NCI-H748 (cell line): Measurements from ENCODE around the gene ITSN2.
"Not testable (repeated sequence)": the region's sequence is repeated elsewhere in the genome, so short reads cannot be mapped to it uniquely, and the experiment has no call there.

ENCODE experiments used
- DNase-seq: peaks from one replicate; lab custom pipeline; 2025; ENCODE audit not compliant: unreplicated experiment; lab: John Stamatoyannopoulos, UW

Gene ITSN2

GRCh38 chr2:24222946-24223345 is 137.4 kb downstream of the ITSN2 start:
- no peak for DNase-seq

GRCh38 chr2:24221343-24222050 is 138.8 kb downstream of the ITSN2 start:
- DNase-seq: no peak

DNA sequence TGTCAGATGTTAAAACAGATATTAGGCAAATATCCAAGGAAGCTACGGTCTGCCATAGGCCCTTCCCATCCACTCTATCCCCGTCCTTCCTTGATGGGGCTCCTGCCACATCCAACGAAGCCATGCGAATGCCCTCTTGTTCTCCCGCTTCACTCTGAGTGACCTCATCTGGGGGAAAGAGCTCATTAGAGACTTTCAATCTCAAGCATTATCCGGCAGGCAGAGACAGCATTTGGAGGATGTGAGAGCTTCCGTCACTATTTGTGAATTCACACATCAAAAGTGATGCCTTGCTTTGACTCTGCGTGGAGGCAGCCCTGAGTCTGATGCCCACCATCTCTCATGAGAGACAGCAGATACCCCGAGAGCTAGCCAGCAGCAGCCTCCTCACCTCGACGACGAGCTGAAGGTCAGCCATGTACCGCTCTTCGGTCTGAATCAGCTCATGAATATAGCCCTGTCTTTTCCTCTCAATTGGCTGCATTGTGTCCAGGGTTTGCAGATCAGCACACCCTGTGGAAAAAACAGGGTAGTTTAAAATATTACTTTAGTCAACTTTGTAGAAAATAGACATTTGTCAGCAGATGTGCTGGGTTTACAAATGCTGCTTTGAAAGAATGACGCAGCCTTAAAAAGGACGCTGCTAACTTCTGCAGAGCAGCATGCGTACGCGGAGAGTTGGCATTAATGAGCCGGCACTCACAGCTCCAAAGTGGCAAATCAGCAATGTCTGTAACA is 139.6 kb downstream of the ITSN2 start:
- DNase-seq: no peak

GRCh38 chr2:24214880-24215279 is 145.5 kb downstream of the ITSN2 start:
- DNase-seq: no peak

DNA sequence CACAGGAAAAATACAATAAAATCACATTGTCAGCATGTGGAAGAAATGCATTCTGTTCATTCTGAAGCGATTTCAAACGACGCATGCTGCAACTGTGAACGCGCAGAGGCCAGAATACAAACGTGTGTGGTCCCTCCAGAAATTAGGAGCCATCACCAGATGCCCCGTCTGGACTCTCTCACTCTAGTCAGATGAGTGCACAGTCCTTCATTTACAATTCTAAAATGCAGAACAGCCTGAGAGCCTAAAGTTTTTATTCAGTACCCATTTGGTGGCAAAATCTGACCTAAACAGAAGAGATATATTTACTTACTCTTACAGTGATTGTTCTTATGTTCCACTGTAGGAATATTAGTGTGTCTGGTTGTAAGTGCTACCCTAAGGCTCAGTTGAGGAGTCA is 148.9 kb downstream of the ITSN2 start:
- no peak for DNase-seq

DNA sequence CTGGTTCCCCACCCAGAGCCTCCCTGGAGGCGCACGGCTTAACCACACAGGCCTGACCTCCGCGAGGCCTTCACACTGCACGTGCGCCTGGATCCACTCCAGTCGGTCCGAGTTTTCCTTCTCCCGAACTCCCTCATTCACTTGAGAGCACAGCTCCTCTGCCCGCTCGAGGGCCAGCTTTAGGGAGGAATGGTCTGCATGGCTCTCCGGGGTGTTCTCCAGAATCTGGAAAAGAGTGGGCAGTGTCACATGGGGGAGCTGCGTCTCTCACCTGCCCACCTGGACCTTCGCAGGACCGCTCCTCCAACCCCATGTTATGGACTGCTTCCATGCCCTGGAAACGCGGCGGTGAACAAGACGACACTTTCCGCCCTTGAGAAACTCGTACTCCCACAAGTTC is 149.6 kb downstream of the ITSN2 start:
- no peak for DNase-seq

DNA sequence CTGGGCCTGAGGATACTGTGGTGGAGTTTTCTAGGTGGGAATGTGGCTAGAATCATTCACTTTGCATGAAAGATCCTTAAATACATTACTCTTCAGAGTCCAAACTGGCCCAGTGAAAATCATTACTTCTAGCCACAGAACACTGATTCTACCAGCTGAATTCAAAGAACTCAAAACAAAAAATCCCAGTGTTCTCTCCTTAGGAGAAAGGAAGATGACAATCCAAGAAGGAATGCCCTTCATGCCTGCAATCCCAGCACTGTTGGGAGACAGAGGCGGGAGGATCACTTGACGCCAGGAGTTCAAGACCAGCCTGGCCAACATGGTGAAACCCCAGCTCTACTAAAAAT is 150.3 kb downstream of the ITSN2 start:
- no peak for DNase-seq

DNA sequence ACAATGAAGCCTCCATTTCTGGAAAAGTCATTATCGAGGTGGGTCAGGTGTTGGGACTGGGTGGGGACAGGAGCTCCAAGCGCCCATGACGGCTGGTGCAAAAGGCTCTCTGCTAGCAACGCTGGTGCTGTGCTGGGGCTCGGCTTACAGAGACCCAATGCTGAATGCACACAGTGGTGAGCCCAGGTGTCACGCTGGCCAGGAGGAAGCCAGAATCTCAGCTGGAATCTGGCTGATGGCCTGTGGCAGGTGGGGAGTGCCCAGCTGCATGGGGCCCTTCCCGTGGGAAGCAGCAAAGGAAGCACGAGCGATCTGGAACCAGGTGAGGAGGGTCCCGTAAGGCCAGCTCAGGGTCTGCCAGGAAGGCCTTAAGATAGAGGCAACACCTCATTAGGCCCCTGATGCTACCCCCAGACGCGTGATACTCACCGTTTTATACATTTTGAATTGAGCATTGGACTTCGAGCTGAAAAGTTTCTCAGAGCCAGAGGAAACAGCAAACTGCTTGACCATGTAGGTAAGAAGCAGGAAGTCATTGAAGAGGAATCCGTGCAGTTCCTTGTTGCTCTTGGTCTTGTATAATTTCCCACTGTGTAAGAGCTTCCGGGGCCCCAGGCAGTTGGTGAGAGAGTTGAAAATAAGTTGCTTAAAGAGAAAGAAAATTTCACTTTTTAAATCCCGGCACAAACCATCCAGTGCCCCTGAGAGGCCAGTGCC is 150.8 kb downstream of the ITSN2 start:
- DNase-seq: no peak

GRCh38 chr2:24208490-24208889 is 151.8 kb downstream of the ITSN2 start:
- DNase-seq: no peak

GRCh38 chr2:24207359-24207758 is 153.0 kb downstream of the ITSN2 start:
- no peak for DNase-seq

DNA sequence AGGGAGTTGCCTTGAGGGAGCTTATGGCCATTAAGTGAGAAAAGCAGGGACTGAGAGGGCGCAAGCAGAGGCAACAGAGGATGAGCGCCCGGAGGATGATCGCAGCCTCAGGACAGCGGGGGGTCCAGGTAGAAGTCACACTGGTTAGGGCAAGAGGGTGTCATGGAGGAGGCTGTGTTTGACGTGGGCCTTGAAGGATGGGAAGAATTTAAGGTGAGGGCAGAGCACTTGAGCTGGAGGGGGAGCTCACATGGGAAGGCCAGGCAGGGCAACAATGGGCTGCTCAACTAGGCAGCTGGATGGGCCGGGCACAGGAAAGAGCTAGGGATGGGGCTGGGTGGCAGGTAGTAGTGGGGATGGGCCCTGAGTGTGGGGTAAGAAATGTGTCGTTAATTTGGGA is 153.6 kb downstream of the ITSN2 start:
- no peak for DNase-seq

DNA sequence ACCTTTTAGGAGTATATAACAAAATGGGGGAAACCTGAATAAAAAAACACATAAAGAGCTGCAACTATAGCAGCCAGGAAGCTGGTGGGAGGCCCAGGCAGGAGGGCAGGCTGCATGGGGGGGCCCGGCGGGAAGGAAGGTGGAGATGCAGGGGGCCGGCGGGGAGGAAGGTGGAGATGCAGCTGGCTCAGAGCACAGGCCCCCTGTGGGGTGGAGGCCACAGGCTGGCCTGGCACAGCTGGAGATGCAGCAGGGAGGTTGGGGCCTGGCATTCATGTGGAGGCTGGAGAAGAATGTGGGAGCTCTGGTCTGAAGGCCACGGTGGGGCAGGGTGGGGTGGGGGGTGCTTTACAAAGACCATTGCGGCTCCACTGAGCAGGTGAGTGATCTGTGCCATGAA is 154.1 kb downstream of the ITSN2 start:
- DNase-seq: no peak

GRCh38 chr2:24205131-24205530 is 155.2 kb downstream of the ITSN2 start:
- DNase-seq: no peak

GRCh38 chr2:24204505-24204904 is 155.8 kb downstream of the ITSN2 start:
- DNase-seq: no peak

DNA sequence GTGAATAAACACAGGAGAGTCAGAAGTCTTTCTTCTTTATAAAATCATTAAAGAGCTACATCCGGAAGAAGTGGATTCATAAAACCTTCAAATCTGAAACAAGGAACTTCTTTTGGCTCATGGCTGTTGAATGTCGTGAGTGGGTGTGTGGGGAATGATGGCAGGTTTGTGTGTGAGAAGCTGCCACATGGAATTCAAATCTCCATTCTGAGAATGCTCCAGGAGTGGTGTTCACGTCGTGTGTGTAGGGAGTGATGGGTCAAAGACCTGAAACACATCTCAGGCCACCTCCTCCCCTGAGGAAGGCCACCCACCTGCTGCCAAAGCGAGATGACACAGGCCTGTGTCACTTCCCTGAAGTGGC is 156.6 kb downstream of the ITSN2 start:
- no peak for DNase-seq

- DNase-seq: no peak
Observed at GRCh38 chr2:24203029-24203786, 157.1 kb downstream of the ITSN2 start.

DNA sequence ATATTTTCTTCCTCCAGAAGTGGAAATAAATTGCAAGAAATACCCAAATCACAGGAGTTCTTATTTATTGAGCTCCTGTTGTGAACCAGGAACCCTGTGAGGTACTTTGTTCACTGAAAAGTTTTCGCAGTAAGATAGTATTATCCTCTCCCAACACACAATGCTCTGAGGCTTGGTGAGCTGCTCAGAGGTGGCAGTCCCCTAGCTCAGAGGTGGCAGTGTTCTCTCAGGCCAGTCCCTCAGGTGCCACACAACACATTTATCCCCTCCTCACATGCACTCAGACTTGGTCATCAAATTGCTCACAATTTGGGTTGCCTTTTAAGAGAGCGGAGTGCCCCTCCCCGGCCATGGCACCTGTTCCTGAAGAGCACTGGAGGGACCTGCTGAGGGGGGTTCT is 159.5 kb downstream of the ITSN2 start:
- no peak for DNase-seq

GRCh38 chr2:24199968-24200590 is 160.3 kb downstream of the ITSN2 start:
- DNase-seq: no peak

DNA sequence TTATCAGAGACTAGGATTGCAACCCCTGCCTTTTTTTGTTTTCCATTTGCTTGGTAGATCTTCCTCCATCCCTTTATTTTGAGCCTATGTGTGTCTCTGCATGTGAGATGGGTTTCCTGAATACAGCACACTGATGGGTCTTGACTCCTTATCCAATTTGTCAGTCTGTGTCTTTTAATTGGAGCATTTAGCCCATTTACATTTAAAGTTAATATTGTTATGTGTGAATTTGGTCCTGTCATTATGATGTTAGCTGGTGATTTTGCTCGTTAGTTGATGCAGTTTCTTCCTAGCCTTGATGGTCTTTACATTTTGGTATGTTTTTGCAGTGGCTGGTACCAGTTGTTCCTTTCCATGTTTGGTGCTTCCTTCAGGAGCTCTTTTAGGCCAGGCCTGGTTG is 163.1 kb downstream of the ITSN2 start:
- not testable (repeated sequence) for DNase-seq

DNA sequence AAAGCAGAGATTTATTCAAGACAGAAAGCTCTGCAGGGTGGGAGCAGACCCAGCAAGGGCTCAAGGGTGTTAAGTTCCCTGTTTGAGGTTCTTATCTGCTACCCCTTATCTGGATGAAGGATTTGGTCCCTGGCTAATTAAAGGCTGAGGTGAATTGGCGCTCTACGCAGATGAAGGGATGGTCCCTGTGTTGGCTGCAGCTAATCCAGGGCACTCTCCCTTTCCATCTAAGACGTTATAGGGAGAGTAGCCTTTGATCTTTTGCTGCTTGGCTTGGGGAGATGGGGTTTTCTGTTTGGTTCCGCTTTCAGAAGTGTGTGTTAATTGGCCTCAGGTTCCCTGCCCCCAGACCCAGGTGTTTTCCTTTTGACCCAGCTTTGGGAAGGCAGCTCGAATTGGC is 168.5 kb downstream of the ITSN2 start:
- no peak for DNase-seq

DNA sequence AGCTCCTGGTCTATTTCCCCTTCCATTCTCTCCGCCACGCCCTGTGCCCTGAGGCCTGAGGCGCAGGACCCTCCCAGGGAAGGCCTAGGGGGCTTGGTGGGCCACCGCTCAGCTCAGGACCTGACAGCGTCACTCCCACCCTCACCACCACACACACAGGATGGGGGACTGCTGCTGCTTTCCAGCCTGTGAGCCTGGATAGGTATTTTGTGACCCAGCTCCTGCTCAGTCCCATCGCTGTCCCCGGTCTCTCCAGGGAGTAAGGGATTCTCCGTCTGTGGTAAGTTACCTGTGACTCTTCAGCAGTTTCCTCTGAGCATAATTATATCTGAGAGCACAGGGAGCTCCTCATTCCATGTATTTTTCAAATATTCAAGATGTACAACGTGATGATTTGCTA is 169.2 kb downstream of the ITSN2 start:
- no peak for DNase-seq
